ENCODE measurements around the gene FAT1. TPM values are rescaled to one million over a fixed set of nuclear protein-coding genes. Genes with fewer than 3 reads are reported as not detected.

FAT1 gene
- total and polyA plus RNA-seq, 9 of the 15 experiments (the other 6 are each of a cell fraction or from before 2014, with no cell fraction given), result 6.0 to 38.4 (median 21.4) TPM

DNA sequence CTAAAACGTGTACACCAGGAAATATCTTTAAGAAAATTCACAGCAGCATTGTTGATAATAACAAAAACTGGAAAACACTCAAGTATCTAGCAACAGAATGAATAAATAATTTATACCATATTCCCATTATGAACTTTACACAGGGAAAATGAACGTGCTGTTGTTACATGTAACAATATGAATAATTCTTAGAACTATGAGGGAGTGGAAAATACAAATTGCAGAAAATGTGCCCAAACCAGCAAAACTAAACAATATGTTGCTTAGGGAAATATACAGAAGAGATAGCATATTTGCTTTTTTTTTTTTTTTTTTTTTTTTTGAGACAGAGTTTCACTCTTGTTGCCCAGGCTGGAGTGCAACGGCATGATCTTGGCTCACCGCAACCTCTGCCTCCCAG, 14.8 kb upstream of the FAT1 start (continued):
- TF ChIP-seq, protein P1, sequence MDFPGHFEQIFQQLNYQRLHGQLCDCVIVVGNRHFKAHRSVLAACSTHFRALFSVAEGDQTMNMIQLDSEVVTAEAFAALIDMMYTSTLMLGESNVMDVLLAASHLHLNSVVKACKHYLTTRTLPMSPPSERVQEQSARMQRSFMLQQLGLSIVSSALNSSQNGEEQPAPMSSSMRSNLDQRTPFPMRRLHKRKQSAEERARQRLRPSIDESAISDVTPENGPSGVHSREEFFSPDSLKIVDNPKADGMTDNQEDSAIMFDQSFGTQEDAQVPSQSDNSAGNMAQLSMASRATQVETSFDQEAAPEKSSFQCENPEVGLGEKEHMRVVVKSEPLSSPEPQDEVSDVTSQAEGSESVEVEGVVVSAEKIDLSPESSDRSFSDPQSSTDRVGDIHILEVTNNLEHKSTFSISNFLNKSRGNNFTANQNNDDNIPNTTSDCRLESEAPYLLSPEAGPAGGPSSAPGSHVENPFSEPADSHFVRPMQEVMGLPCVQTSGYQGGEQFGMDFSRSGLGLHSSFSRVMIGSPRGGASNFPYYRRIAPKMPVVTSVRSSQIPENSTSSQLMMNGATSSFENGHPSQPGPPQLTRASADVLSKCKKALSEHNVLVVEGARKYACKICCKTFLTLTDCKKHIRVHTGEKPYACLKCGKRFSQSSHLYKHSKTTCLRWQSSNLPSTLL (IDR thresholded peaks at IDR 0.05), result no peak
- no peak for TF ChIP-seq CHCHD3 (CRISPR knock-in tag; IDR thresholded peaks at IDR 0.05)
- TF ChIP-seq FIP1L1 (IDR thresholded peaks at IDR 0.05; ENCODE audit: low read depth, low read length, poor library complexity, severe bottlenecking), result no peak
- no peak for TF ChIP-seq HDAC1 (IDR thresholded peaks at IDR 0.05)
- no peak for TF ChIP-seq ZNF12 (CRISPR knock-in tag; IDR thresholded peaks at IDR 0.05)
- no peak for TF ChIP-seq RAD51 (IDR thresholded peaks at IDR 0.05; ENCODE audit: borderline replicate concordance, low read depth)

DNA sequence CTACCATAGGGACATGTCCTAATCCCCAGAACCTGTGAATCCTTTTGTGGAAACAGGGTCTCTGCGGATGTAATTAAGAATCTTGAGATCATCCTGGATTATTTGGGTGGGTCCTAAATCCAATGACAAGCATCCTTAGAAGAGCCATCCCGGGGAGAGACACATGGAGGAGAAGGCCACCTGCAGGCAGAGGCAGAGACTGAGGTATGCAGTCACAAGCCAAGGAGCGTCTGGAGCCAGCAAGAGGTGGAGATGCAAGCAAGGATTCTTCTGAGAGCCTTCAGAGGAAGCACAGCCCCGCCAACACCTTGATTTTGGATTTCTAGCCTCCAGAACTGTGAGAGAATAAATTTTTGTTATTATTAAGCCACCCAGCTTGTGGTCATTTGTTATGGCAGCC, 13.8 kb upstream of the FAT1 start:
- DNase-seq (ENCODE audit: extremely low read depth in 1 of 4, low spot score in 3 of 4) (no peak), ATAC-seq (peak; percentile 54; the same call in 2 of the 3 replicates), FAIRE-seq (no peak)
- Histone ChIP-seq H3K79me2 (ENCODE audit: control insufficient read depth, insufficient read depth, low read length) (no peaks in the 10 kb centered on the region), H3K9me3 (replicated peaks; ENCODE audit: control insufficient read depth, insufficient read depth, low read depth, low read length) (no peaks in the 10 kb centered on the region), H3K27me3 (ENCODE audit: control insufficient read depth in 2 of 2, insufficient read depth in 2 of 2, low read length in 2 of 2) (no peaks in the 10 kb centered on the region), H3K36me3 (ENCODE audit: control insufficient read depth, insufficient read depth, low read length) (no peaks in the 10 kb centered on the region; the same call in 2 of the 3 replicates), H3K9me1 (ENCODE audit: control insufficient read depth, insufficient read depth, low read length) (no peaks in the 10 kb centered on the region), H4K20me1 (replicated peaks; ENCODE audit: control insufficient read depth, insufficient read depth, low read length) (no peaks in the 10 kb centered on the region), H3K4me2 (ENCODE audit: insufficient read depth, low read length) (no peak overlapping the region), H3K27ac (ENCODE audit: extremely low read depth, low read depth, low read length) (no peak overlapping the region), H3K4me3 (no peak overlapping the region), H3K4me1 (replicated peaks in 1 of 2; ENCODE audit: control insufficient read depth in 2 of 2, insufficient read depth in 2 of 2, low read length in 2 of 2) (peaks cover 0 to 10% of the 10 kb centered on the region in 2 experiments; a peak in 3 of 5 replicates), H2AFZ (ENCODE audit: low read depth, low read length) (no peak overlapping the region), H3K9ac (ENCODE audit: insufficient read depth in 1 of 2, low read depth in 2 of 2, low read length in 2 of 2) (no peak overlapping the region)
- no TSS peak for BruUV-seq (replicated peaks)
- POLR2A ChIA-PET, result no interaction called here
- intact Hi-C loops (cut with micrococcal nuclease) (no loop called here), in situ Hi-C loops (cut with MboI) (no loop called here)
- WGBS (ENCODE audit: insufficient coverage, low coverage, missing lambda C conversion rate), result 27% methylated on average over 4 of the region's 4 CpGs
- CTCF ChIA-PET (ENCODE audit: low intra/inter-chr PET ratio), result no interaction called here
- no peak for TF ChIP-seq RBM34 (IDR thresholded peaks at IDR 0.05; ENCODE audit: borderline replicate concordance, insufficient read depth, low read length)
- TF ChIP-seq KLF10 (CRISPR knock-in tag; IDR thresholded peaks at IDR 0.05), result no peak
- no peak for TF ChIP-seq PCBP2 (IDR thresholded peaks at IDR 0.05; ENCODE audit: low read depth, low read length, poor library complexity, severe bottlenecking)
- no peak for TF ChIP-seq HDAC2 (IDR thresholded peaks at IDR 0.05)
- TF ChIP-seq ZNF324 (CRISPR knock-in tag; IDR thresholded peaks at IDR 0.05), result no peak
- TF ChIP-seq, protein P2, sequence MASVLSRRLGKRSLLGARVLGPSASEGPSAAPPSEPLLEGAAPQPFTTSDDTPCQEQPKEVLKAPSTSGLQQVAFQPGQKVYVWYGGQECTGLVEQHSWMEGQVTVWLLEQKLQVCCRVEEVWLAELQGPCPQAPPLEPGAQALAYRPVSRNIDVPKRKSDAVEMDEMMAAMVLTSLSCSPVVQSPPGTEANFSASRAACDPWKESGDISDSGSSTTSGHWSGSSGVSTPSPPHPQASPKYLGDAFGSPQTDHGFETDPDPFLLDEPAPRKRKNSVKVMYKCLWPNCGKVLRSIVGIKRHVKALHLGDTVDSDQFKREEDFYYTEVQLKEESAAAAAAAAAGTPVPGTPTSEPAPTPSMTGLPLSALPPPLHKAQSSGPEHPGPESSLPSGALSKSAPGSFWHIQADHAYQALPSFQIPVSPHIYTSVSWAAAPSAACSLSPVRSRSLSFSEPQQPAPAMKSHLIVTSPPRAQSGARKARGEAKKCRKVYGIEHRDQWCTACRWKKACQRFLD (CRISPR knock-in tag; IDR thresholded peaks at IDR 0.05), result no peak
- no peak for TF ChIP-seq BRD4 (IDR thresholded peaks at IDR 0.05)
- no peak for TF ChIP-seq CBX3 (IDR thresholded peaks at IDR 0.05; ENCODE audit: borderline replicate concordance in 1 of 2, low read length in 2 of 2)
- no peak for TF ChIP-seq ZBTB7A (IDR thresholded peaks at IDR 0.05; ENCODE audit: borderline replicate concordance, control insufficient read depth, low read depth, low read length)
- TF ChIP-seq FOXJ3 (CRISPR knock-in tag; IDR thresholded peaks at IDR 0.05), result no peak
- TF ChIP-seq, protein P3, sequence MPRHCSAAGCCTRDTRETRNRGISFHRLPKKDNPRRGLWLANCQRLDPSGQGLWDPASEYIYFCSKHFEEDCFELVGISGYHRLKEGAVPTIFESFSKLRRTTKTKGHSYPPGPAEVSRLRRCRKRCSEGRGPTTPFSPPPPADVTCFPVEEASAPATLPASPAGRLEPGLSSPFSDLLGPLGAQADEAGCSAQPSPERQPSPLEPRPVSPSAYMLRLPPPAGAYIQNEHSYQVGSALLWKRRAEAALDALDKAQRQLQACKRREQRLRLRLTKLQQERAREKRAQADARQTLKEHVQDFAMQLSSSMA (CRISPR knock-in tag; IDR thresholded peaks at IDR 0.05), result no peak
- no peak for TF ChIP-seq FOSL1 (tag; conservative IDR thresholded peaks at IDR 0.05)
